HG03558 (cell line): ENCODE measurements around the gene CSPG4.
"Not testable (repeated sequence)": the region's sequence is repeated elsewhere in the genome, so short reads cannot be mapped to it uniquely, and the experiment has no call there.

ENCODE experiments used
- ATAC-seq: cut with Tn5 transposase; IDR thresholded peaks from one replicate; pipeline ENCODE4 v1.9.1; 2021; ENCODE audit warnings: moderate number of reproducible peaks; ENCODE audit not compliant: unreplicated experiment; ENCODE audit errors: extremely low read depth

Gene CSPG4

GRCh38 chr15:75725719-75726607 lies 13.3 kb upstream of the CSPG4 start:
- no peak for ATAC-seq

GRCh38 chr15:75725006-75725718 lies 12.5 kb upstream of the CSPG4 start:
- no peak for ATAC-seq

GRCh38 chr15:75723847-75724660 lies 11.4 kb upstream of the CSPG4 start:
- no peak for ATAC-seq

GRCh38 chr15:75723171-75723846 lies 10.7 kb upstream of the CSPG4 start:
- ATAC-seq, result no peak

GRCh38 chr15:75721923-75722870 lies 9.5 kb upstream of the CSPG4 start:
- ATAC-seq, result no peak

- no peak for ATAC-seq
Measured at GRCh38 chr15:75721480-75721922, 8.9 kb upstream of the CSPG4 start.

- no peak for ATAC-seq
Measured at GRCh38 chr15:75720787-75721479, 8.3 kb upstream of the CSPG4 start.

- ATAC-seq, result no peak
Measured at GRCh38 chr15:75720297-75720696, 7.6 kb upstream of the CSPG4 start.

- no peak for ATAC-seq
Measured at GRCh38 chr15:75718328-75718727, 5.7 kb upstream of the CSPG4 start.

- ATAC-seq, result not testable (repeated sequence)
Measured at GRCh38 chr15:75717001-75717400, 4.4 kb upstream of the CSPG4 start.

GRCh38 chr15:75716249-75716950 lies 3.8 kb upstream of the CSPG4 start:
- ATAC-seq, result not testable (repeated sequence)

- not testable (repeated sequence) for ATAC-seq
Measured at GRCh38 chr15:75715312-75715832, 2.7 kb upstream of the CSPG4 start.

GRCh38 chr15:75714195-75714594 lies 1.5 kb upstream of the CSPG4 start:
- ATAC-seq, result no peak

- ATAC-seq, result no peak
Measured at GRCh38 chr15:75713338-75713895, 769 bp upstream of the CSPG4 start.

GRCh38 chr15:75711495-75711894 lies 1.2 kb downstream of the CSPG4 start:
- ATAC-seq, result not testable (repeated sequence)

- ATAC-seq, result not testable (repeated sequence)
Measured at GRCh38 chr15:75710874-75711273, 1.8 kb downstream of the CSPG4 start.

- ATAC-seq, result not testable (repeated sequence)
Measured at GRCh38 chr15:75709458-75709857, 3.2 kb downstream of the CSPG4 start.
